Transverse colon (tissue), 4 donors: ENCODE results near the gene KRT71. TPM values are rescaled to one million over a fixed set of nuclear protein-coding genes. Genes with fewer than 3 reads are reported as not detected.

ENCODE experiments used
- DNase-seq: peaks from one replicate; pipeline ENCODE4 v3.0.0-alpha.2; 2019
- H3K27ac ChIP-seq, 4 donors: fragments of 200-600 bp; sonication (generic); 2 replicates each; pipeline ENCODE4 v1.5.1; 2016 to 2018; ENCODE audit warnings: inconsistent platforms in 4 of 4
- H3K27me3 ChIP-seq: fragments of 200-600 bp; sonication (generic); 2 replicates; pipeline ENCODE4 v1.5.1; 2017; ENCODE audit warnings: inconsistent platforms
- H3K36me3 ChIP-seq, 4 donors: fragments of 200-600 bp; sonication (generic); 2 replicates each; pipeline ENCODE4 v1.5.1; 2017 to 2019; ENCODE audit warnings: inconsistent platforms in 4 of 4
- H3K4me1 ChIP-seq, 4 donors: fragments of 200-600 bp; sonication (generic); 2 replicates each; pipeline ENCODE4 v1.5.1; 2017 to 2020; ENCODE audit warnings: inconsistent platforms in 4 of 4
- H3K4me3 ChIP-seq, 4 donors: fragments of 200-600 bp; sonication (generic); 1 replicate in 1 of 4; 2 replicates in 3 of 4; pipeline versions ENCODE4 v1.5.1 to v1.6.1; 2017 to 2019; ENCODE audit warnings: inconsistent platforms in 4 of 4
- H3K9me3 ChIP-seq, 2 donors: fragments of 200-600 bp; sonication (generic); 2 replicates each; pipeline ENCODE4 v1.5.1; 2017 to 2019; ENCODE audit warnings: inconsistent platforms in 2 of 2
- EP300 ChIP-seq: sonication (generic); formaldehyde crosslinking; IDR thresholded peaks from one replicate; pipeline ENCODE4 v1.6.1; 2017; ENCODE audit warnings: antibody characterized with exemption, low read depth
- POLR2A ChIP-seq: fragments of 450-650 bp; IDR thresholded peaks from one replicate; pipeline ENCODE4 v1.6.1; 2016; ENCODE audit warnings: antibody characterized with exemption, mild to moderate bottlenecking, moderate library complexity
- POLR2AphosphoS5 ChIP-seq, 3 donors: sonication (generic); formaldehyde crosslinking; IDR thresholded peaks; one replicate each; pipeline ENCODE4 v1.6.1; 2016; ENCODE audit warnings: antibody characterized with exemption in 3 of 3
- WGBS, 2 donors: methylation state at CpG; one replicate each; pipeline ENCODE4 v1.1.5; 2018; ENCODE audit warnings: low coverage in 1 of 2; 5-methylcytosine and 5-hydroxymethylcytosine counted together
- in situ Hi-C, 4 donors: fragments of 200-750 bp; cut with MboI; loops; one replicate each; pipeline versions ENCODE4 v1.15.0 to v1.15.1; 2017; ENCODE audit warnings: low sequenced_read_pairs in 3 of 4, low pct_ligation_motif_present in 1 of 4, low pct_unique_long_range_greater_than_20kb in 1 of 4
- intact Hi-C: fragments of 100-400 bp; cut with DNase I; formaldehyde crosslinking; loops from one replicate; pipeline ENCODE4 v1.15.1; 2023; ENCODE audit warnings: low total_unique reads
- total RNA-seq, 4 donors: library from RNA; depleted of rRNA; stranded (reverse); fragments of >200 nt; gene quantifications; one replicate each; pipeline ENCODE4 v1.1.0, GENCODE V29; 2016
- TF ChIP-seq, protein P1 (sequence below), 5 experiments: fragments of 200-600 bp in 3 of 5; fragments of 450-650 bp in 2 of 5; sonication (generic) in 3 of 5; IDR thresholded peaks; 1 replicate in 2 of 5; 2 replicates in 3 of 5; pipeline ENCODE4 v1.5.1; 2016 to 2017; ENCODE audit warnings: antibody characterized with exemption in 5 of 5, inconsistent platforms in 3 of 5, mild to moderate bottlenecking in 2 of 5, moderate library complexity in 1 of 5

KRT71 gene
- total RNA-seq, 4 donors from 2014 or later, result not detected

DNA sequence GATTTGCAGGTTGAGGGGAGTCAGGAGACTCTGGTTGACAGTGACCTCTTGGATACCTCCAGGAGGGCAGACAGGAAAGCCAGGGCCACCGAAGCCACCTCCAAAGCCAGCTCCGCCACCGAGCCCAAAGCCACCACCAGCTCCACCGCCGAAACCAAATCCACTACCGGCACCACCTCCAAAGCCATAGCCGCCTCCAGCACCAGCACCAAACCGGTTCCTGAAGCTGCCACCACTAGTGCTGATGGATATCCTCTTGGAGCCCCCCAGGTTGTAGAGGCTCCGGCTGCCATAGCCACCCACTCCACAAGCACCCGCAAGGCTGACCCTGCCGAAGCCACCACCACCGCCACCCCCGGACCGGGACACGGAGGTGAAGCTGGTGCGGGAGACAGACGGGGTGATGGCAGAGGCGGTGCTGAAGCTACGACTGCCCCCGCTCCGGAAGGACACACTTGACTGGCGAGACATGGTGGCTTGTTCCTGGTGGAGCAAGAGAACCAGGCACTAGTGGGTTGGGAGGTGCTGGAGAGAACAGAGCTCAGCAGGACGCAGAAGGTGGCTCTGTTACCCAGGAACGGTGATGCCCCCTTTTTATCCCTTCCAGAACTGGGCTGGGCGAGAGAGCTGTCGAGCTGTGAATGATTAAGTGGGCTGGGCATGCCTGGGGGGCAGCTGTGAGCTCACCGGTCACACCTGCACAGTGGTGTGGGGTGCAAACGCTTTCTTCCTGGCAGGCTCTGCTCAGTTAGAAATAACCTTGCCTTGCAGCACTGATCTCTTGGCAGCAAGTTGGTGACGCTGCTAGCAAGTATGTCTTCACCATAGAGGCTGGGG lies 32.9 kb downstream of the KRT71 start, which contains the start of gene KRT5:
Gene KRT5, minus strand, starts transcription at position 569 of the 837 bp plus-strand sequence. Its CDS starts 98 bp downstream, at position 471.
- no peak for DNase-seq
- no peak within 1 kb of the TSS for H3K4me3 ChIP-seq
- no peaks in the 10 kb centered on the region for H3K9me3 ChIP-seq
- TF ChIP-seq POLR2AphosphoS5 (IDR thresholded peaks at IDR 0.05) (no peak), EP300 (no peak), POLR2A (no peak)
- TF ChIP-seq, protein P1, sequence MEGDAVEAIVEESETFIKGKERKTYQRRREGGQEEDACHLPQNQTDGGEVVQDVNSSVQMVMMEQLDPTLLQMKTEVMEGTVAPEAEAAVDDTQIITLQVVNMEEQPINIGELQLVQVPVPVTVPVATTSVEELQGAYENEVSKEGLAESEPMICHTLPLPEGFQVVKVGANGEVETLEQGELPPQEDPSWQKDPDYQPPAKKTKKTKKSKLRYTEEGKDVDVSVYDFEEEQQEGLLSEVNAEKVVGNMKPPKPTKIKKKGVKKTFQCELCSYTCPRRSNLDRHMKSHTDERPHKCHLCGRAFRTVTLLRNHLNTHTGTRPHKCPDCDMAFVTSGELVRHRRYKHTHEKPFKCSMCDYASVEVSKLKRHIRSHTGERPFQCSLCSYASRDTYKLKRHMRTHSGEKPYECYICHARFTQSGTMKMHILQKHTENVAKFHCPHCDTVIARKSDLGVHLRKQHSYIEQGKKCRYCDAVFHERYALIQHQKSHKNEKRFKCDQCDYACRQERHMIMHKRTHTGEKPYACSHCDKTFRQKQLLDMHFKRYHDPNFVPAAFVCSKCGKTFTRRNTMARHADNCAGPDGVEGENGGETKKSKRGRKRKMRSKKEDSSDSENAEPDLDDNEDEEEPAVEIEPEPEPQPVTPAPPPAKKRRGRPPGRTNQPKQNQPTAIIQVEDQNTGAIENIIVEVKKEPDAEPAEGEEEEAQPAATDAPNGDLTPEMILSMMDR (IDR thresholded peaks at IDR 0.05), result no peak
- H3K4me1 ChIP-seq, result no peaks in the 10 kb centered on the region
- 90% methylated on average over 29 of the region's 29 CpGs; no CpG with 5 or more reads in 1 of the 2 donors for WGBS, 2 donors
- no peaks in the 10 kb centered on the region for H3K36me3 ChIP-seq
- no peak within 1 kb of the TSS for H3K27ac ChIP-seq
- intact Hi-C loops, result loop anchor here (10.0 kb wide), 1 partner anchor 145 kb away; no protein-coding TSS in a partner anchor
- in situ Hi-C loops, result no loop called here
- H3K27me3 ChIP-seq, result no peaks in the 10 kb centered on the region

DNA sequence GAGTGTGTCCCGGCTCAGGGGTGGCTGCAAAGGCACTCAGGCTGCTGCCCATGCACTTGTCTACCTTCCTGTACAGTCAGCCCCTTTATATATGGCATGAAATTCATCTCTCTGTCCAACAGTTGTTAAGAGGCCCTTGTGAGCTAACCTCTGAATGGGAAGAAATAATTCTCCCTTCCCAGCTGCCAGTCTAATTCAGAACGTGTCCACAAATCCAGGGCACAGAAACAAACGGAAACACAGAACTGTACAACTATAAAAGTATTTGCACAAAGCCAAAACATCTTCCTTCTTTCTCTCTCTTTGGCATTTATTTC lies 33.6 kb downstream of the KRT71 start:
- Histone ChIP-seq H3K9me3 (no peaks in the 10 kb centered on the region), H3K4me1 (no peaks in the 10 kb centered on the region), H3K27me3 (no peaks in the 10 kb centered on the region), H3K36me3 (no peaks in the 10 kb centered on the region), H3K27ac (no peak overlapping the region), H3K4me3 (no peak overlapping the region)
- 51 to 74% methylated on average over 3 of the region's 3 CpGs for WGBS, 2 donors
- TF ChIP-seq, protein P1 (IDR thresholded peaks at IDR 0.05), result no peak
- no peak for TF ChIP-seq POLR2AphosphoS5 (IDR thresholded peaks at IDR 0.05)
- no peak for TF ChIP-seq POLR2A
- TF ChIP-seq EP300, result no peak
- in situ Hi-C loops, result no loop called here
- intact Hi-C loops, result loop anchor here (10.0 kb wide), 1 partner anchor 145 kb away; no protein-coding TSS in a partner anchor
- DNase-seq, result no peak

DNA sequence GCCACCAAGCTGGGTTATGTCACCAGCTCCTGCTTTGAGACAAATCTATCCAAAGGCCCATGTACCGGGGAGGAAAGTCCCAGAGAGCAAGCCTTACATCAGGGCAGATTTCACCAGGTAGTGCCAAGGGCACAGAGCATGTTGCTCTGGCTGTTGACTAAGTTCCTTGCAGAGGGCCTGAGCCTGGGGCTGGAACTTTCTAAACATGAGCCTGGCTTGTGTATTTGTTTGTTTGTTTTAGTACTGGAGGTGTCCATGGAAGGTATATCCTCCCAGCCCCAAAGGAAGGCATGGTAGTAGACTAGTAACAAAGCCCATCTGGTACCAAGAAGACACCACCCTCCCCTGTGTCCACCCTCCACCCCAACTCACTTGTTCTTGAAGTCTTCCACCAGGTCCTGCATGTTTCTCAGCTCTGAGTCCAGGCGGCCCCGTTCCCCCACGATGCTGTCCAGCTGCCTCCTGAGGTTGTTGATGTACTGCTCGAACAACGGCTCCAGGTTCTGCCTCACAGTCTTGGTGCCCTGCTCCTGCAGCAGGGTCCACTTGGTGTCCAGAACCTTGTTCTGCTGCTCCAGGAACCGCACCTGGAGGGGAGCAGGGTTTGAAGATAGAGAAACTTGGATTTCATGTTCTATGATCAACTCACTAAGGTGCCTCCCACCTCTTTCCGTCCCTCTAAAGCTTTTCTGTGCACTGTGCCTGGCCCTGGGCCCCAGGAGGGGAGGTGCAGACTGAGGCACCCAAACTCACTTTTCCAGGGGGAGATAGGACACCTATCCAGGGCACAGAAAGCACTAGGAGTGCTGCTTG lies 34.2 kb downstream of the KRT71 start:
- intact Hi-C loops, result loop anchor here (10.0 kb wide), 1 partner anchor 144 kb away; no protein-coding TSS in a partner anchor
- no peak overlapping the region for H3K27ac ChIP-seq

More for the DNA sequence above, 34.2 kb downstream of the KRT71 start:
- Histone ChIP-seq H3K27me3 (no peaks in the 10 kb centered on the region), H3K36me3 (no peaks in the 10 kb centered on the region), H3K4me1 (no peaks in the 10 kb centered on the region), H3K4me3 (no peak overlapping the region), H3K9me3 (no peaks in the 10 kb centered on the region)
- 75 to 87% methylated on average over 2 to 8 of the region's 8 CpGs for WGBS, 2 donors
- TF ChIP-seq POLR2A, result no peak
- TF ChIP-seq POLR2AphosphoS5 (IDR thresholded peaks at IDR 0.05), result no peak
- TF ChIP-seq EP300, result no peak
- TF ChIP-seq, protein P1 (IDR thresholded peaks at IDR 0.05), result no peak
- in situ Hi-C loops, result no loop called here
- no peak for DNase-seq
